Measurements from ENCODE around the gene RXRA.

- no peak for TF ChIP-seq CTCF (IDR thresholded peaks at IDR 0.05)
- TF ChIP-seq POLR2A (IDR thresholded peaks at IDR 0.05): no peak
These were observed 109.5 kb downstream of the RXRA start for GRCh38 chr9:134435550-134436378.

Data from adrenal gland (tissue), 5 donors.